HG02798 (cell line): Measurements from ENCODE around the gene ADRB1.
A peak's percentile ranks its signal among the peaks of the same experiment; 100 is the strongest.

Source experiments
- ATAC-seq: cut with Tn5 transposase; IDR thresholded peaks from one replicate; pipeline ENCODE4 v1.9.1; 2021; ENCODE audit warnings: mild to moderate bottlenecking; ENCODE audit not compliant: unreplicated experiment, poor library complexity

Gene ADRB1

GRCh38 chr10:114043532-114044246, at the start of gene ADRB1:
TSS of gene ADRB1 (plus strand) at chr10:114043866. CDS start at chr10:114044133, 267 bp downstream.
- peak; percentile 55 for ATAC-seq

- ATAC-seq = no peak
These were observed 48.5 kb upstream of the ADRB1 start for GRCh38 chr10:113995201-113995600.

- no peak for ATAC-seq
These were observed 46.2 kb upstream of the ADRB1 start for GRCh38 chr10:113997428-113997827.

- no peak for ATAC-seq
These were observed 44.1 kb upstream of the ADRB1 start for GRCh38 chr10:113999531-113999930.

- ATAC-seq = no peak
These were observed 43.1 kb upstream of the ADRB1 start for GRCh38 chr10:114000457-114001010.

GRCh38 chr10:114002422-114002821, 41.2 kb upstream of the ADRB1 start:
- no peak for ATAC-seq

GRCh38 chr10:114003161-114003941, 40.3 kb upstream of the ADRB1 start:
- ATAC-seq = no peak

GRCh38 chr10:114009281-114009996, 34.2 kb upstream of the ADRB1 start:
- ATAC-seq = no peak

- ATAC-seq = no peak
These were observed 33.4 kb upstream of the ADRB1 start for GRCh38 chr10:114010316-114010715.

GRCh38 chr10:114012650-114013049, 31.0 kb upstream of the ADRB1 start:
- no peak for ATAC-seq

GRCh38 chr10:114015708-114016107, 28.0 kb upstream of the ADRB1 start:
- ATAC-seq = no peak

GRCh38 chr10:114017271-114017670, 26.4 kb upstream of the ADRB1 start:
- no peak for ATAC-seq

GRCh38 chr10:114017873-114018272, 25.8 kb upstream of the ADRB1 start:
- no peak for ATAC-seq

- ATAC-seq = no peak
These were observed 24.4 kb upstream of the ADRB1 start for GRCh38 chr10:114019226-114019625.

GRCh38 chr10:114021154-114021553, 22.5 kb upstream of the ADRB1 start:
- ATAC-seq = no peak

- ATAC-seq = no peak
These were observed 21.7 kb upstream of the ADRB1 start for GRCh38 chr10:114021717-114022680.

GRCh38 chr10:114022766-114023597, 20.7 kb upstream of the ADRB1 start:
- no peak for ATAC-seq

GRCh38 chr10:114024876-114025610, 18.6 kb upstream of the ADRB1 start:
- peak; percentile 91 for ATAC-seq
